ENCODE results near the gene CDC5L.

- TF ChIP-seq CTCF (IDR thresholded peaks at IDR 0.05) (no peak), POLR2A (IDR thresholded peaks at IDR 0.05) (no peak)
Observed at GRCh38 chr6:44355640-44356039, 31.9 kb upstream of the CDC5L start.

Data from thyroid gland (tissue), 4 donors.